Measurements from ENCODE around the gene FNBP1L.
"Not testable (repeated sequence)": the region's sequence is repeated elsewhere in the genome, so short reads cannot be mapped to it uniquely, and the experiment has no call there.

The FNBP1L gene

GRCh38 chr1:93585059-93585966 lies 137.4 kb downstream of the FNBP1L start:
- in situ Hi-C loops (cut with MboI; ENCODE audit: low sequenced_read_pairs) = no loop called here

GRCh38 chr1:93587354-93587753 lies 139.4 kb downstream of the FNBP1L start:
- in situ Hi-C loops (cut with MboI; ENCODE audit: low sequenced_read_pairs) = no loop called here

- in situ Hi-C loops (cut with MboI; ENCODE audit: low sequenced_read_pairs) = no loop called here
These were observed 140.3 kb downstream of the FNBP1L start for GRCh38 chr1:93588206-93588605.

- in situ Hi-C loops (cut with MboI; ENCODE audit: low sequenced_read_pairs) = no loop called here
These were observed 141.0 kb downstream of the FNBP1L start for GRCh38 chr1:93588955-93589354.

GRCh38 chr1:93591291-93591675 lies 143.4 kb downstream of the FNBP1L start:
- in situ Hi-C loops (cut with MboI; ENCODE audit: low sequenced_read_pairs) = not testable (repeated sequence)

- in situ Hi-C loops (cut with MboI; ENCODE audit: low sequenced_read_pairs) = no loop called here
These were observed 144.0 kb downstream of the FNBP1L start for GRCh38 chr1:93591676-93592550.

- in situ Hi-C loops (cut with MboI; ENCODE audit: low sequenced_read_pairs) = no loop called here
These were observed 144.6 kb downstream of the FNBP1L start for GRCh38 chr1:93592551-93592949.

- in situ Hi-C loops (cut with MboI; ENCODE audit: low sequenced_read_pairs) = no loop called here
These were observed 146.1 kb downstream of the FNBP1L start for GRCh38 chr1:93593854-93594602.

- in situ Hi-C loops (cut with MboI; ENCODE audit: low sequenced_read_pairs) = no loop called here
These were observed 146.6 kb downstream of the FNBP1L start for GRCh38 chr1:93594603-93594880.

- in situ Hi-C loops (cut with MboI; ENCODE audit: low sequenced_read_pairs) = no loop called here
These were observed 147.3 kb downstream of the FNBP1L start for GRCh38 chr1:93595266-93595665.

GRCh38 chr1:93595743-93596142 lies 147.8 kb downstream of the FNBP1L start:
- in situ Hi-C loops (cut with MboI; ENCODE audit: low sequenced_read_pairs) = no loop called here

- in situ Hi-C loops (cut with MboI; ENCODE audit: low sequenced_read_pairs) = no loop called here
These were observed 148.6 kb downstream of the FNBP1L start for GRCh38 chr1:93596329-93597089.

- in situ Hi-C loops (cut with MboI; ENCODE audit: low sequenced_read_pairs) = no loop called here
These were observed 149.8 kb downstream of the FNBP1L start for GRCh38 chr1:93597709-93598108.

- in situ Hi-C loops (cut with MboI; ENCODE audit: low sequenced_read_pairs) = no loop called here
These were observed 150.5 kb downstream of the FNBP1L start for GRCh38 chr1:93598396-93598795.

- in situ Hi-C loops (cut with MboI; ENCODE audit: low sequenced_read_pairs) = no loop called here
These were observed 151.0 kb downstream of the FNBP1L start for GRCh38 chr1:93598861-93599439.

- in situ Hi-C loops (cut with MboI; ENCODE audit: low sequenced_read_pairs) = no loop called here
These were observed 151.6 kb downstream of the FNBP1L start for GRCh38 chr1:93599479-93599878.

- in situ Hi-C loops (cut with MboI; ENCODE audit: low sequenced_read_pairs) = loop anchor here (25.0 kb wide), 1 partner anchor 163 kb away; the partner anchor contains the start of gene FNBP1L
These were observed 152.7 kb downstream of the FNBP1L start for GRCh38 chr1:93600663-93601062.

- in situ Hi-C loops (cut with MboI; ENCODE audit: low sequenced_read_pairs) = loop anchor here (25.0 kb wide), 1 partner anchor 164 kb away; the partner anchor contains the start of gene FNBP1L
These were observed 153.8 kb downstream of the FNBP1L start for GRCh38 chr1:93601686-93602085.

- in situ Hi-C loops (cut with MboI; ENCODE audit: low sequenced_read_pairs) = loop anchor here (25.0 kb wide), 1 partner anchor 165 kb away; the partner anchor contains the start of gene FNBP1L
These were observed 154.2 kb downstream of the FNBP1L start for GRCh38 chr1:93602101-93602500.

- in situ Hi-C loops (cut with MboI; ENCODE audit: low sequenced_read_pairs) = loop anchor here (25.0 kb wide), 1 partner anchor 166 kb away; the partner anchor contains the start of gene FNBP1L
These were observed 155.2 kb downstream of the FNBP1L start for GRCh38 chr1:93603106-93603505.

All from HL-60/S4 treated with phorbol 12-myristate 13-acetate at 8.2 ng/mL for 4 days and 3 days (cell line).